HepG2 (cell line): ENCODE measurements around the gene PPP1R8. TPM values are rescaled to one million over a fixed set of nuclear protein-coding genes. Genes with fewer than 3 reads are reported as not detected.

Source experiments
- ATAC-seq: fragments of 200-7000 bp; cut with Tn5 transposase; 3 replicates; pipeline ENCODE4 v1.9.1; 2020; ENCODE audit warnings: mild to moderate bottlenecking, moderate library complexity
- BruUV-seq: library from RNA; stranded (reverse); fragments of 400-500 nt; replicated peaks from 2 replicates; lab custom pipeline; 2021; lab: Mats Ljungman, UMichigan
- CTCF ChIA-PET: fragments of 300-600 bp; formaldehyde crosslinking; extraction: SDS; loops from one replicate; lab custom pipeline; 2021; ENCODE audit warnings: low total read pairs, inconsistent platforms, low intra/inter-chr PET ratio; lab: Yijun Ruan, JAX
- POLR2A ChIA-PET: fragments of 350-600 bp; sonication (Branson Sonifier 250); formaldehyde crosslinking; loops from one replicate; lab custom pipeline; 2020; ENCODE audit warnings: antibody characterized with exemption, inconsistent platforms; lab: Yijun Ruan, JAX
- DNase-seq: peaks from one replicate; pipeline ENCODE4 v3.0.0-alpha.2; 2015; ENCODE audit warnings: low spot score
- FAIRE-seq: peaks from 3 replicates; lab custom pipeline; 2011; peaks lifted over from hg19 to GRCh38; lab: Jason Lieb, UNC
- H2AFZ ChIP-seq: one replicate; pipeline ENCODE4 v1.6.1; 2011; ENCODE audit warnings: low read length, inconsistent platforms
- H3K27ac ChIP-seq: fragments of 300-600 bp; 3 replicates; pipeline ENCODE4 v1.8.0; 2011; ENCODE audit warnings: mixed run types, mild to moderate bottlenecking, mixed read lengths, low read length, inconsistent platforms; ENCODE audit not compliant: insufficient read depth; ENCODE audit errors: extremely low read length
- H3K27me3 ChIP-seq, 2 experiments: fragments of 200-600 bp in 1 of 2; 2 replicates in 1 of 2; 3 replicates in 1 of 2; pipeline versions ENCODE4 v1.6.0 to v1.8.0; 2011; ENCODE audit warnings: low read length in 2 of 2, mild to moderate bottlenecking in 2 of 2, moderate library complexity in 2 of 2, inconsistent platforms in 1 of 2; ENCODE audit not compliant: insufficient read depth in 2 of 2, control insufficient read depth in 1 of 2
- H3K36me3 ChIP-seq, 2 experiments: fragments of 200-600 bp in 1 of 2; replicated peaks in 1 of 2; 2 replicates in 1 of 2; 3 replicates in 1 of 2; pipeline versions ENCODE4 v1.5.1 to v1.8.0; 2011; ENCODE audit warnings: low read length in 2 of 2, inconsistent platforms in 1 of 2; ENCODE audit not compliant: insufficient read depth in 2 of 2, control insufficient read depth in 1 of 2
- H3K4me1 ChIP-seq: 2 replicates; pipeline ENCODE4 v1.5.1; 2012; ENCODE audit warnings: low read length, inconsistent platforms; ENCODE audit not compliant: insufficient read depth
- H3K4me2 ChIP-seq: 2 replicates; pipeline ENCODE4 v1.6.0; 2011; ENCODE audit warnings: low read depth, low read length, inconsistent platforms
- H3K4me3 ChIP-seq, 3 experiments: fragments of 200-600 bp in 1 of 3; sonication (generic), shearing (Covaris generic) in 1 of 3; replicated peaks in 1 of 3; 2 replicates each; pipeline ENCODE4 v1.5.1; 2011 to 2016; ENCODE audit warnings: low read length in 3 of 3, inconsistent platforms in 2 of 3, low read depth in 2 of 3, mild to moderate bottlenecking in 2 of 3, control low read depth in 1 of 3, mixed read lengths in 1 of 3; ENCODE audit not compliant: insufficient read depth in 1 of 3
- H3K79me2 ChIP-seq: one replicate; pipeline ENCODE4 v1.6.1; 2011; ENCODE audit warnings: low read length, inconsistent platforms; ENCODE audit not compliant: insufficient read depth
- H3K9ac ChIP-seq: 2 replicates; pipeline ENCODE4 v1.6.0; 2011; ENCODE audit warnings: mild to moderate bottlenecking, low read depth, low read length, inconsistent platforms; ENCODE audit not compliant: insufficient read depth
- H3K9me3 ChIP-seq: 2 replicates; pipeline ENCODE4 v1.5.1; 2012; ENCODE audit warnings: mild to moderate bottlenecking, low read length
- H4K20me1 ChIP-seq: 2 replicates; pipeline ENCODE4 v1.6.0; 2011; ENCODE audit warnings: inconsistent platforms, mild to moderate bottlenecking, low read length, moderate library complexity; ENCODE audit not compliant: insufficient read depth
- ATF7 ChIP-seq, 2 experiments: fragments of 450-650 bp in 1 of 2; sonication (generic) in 1 of 2; formaldehyde crosslinking in 1 of 2; IDR thresholded peaks; 2 replicates each; pipeline versions ENCODE4 v1.4.0 to v1.6.1; 2016 to 2020; ENCODE audit warnings: antibody characterized with exemption in 1 of 2, mild to moderate bottlenecking in 1 of 2, missing genetic modification reagents in 1 of 2
- CREB1 ChIP-seq, 2 experiments: fragments of 450-650 bp in 1 of 2; IDR thresholded peaks; 2 replicates each; pipeline ENCODE4 v1.6.1; 2016 to 2017; ENCODE audit warnings: control low read depth in 1 of 2, mild to moderate bottlenecking in 1 of 2, missing compliant biosample characterization in 1 of 2, missing genetic modification characterization in 1 of 2
- FOXO4 ChIP-seq: sonication (generic); formaldehyde crosslinking; conservative IDR thresholded peaks from 2 replicates; pipeline ENCODE4 v1.8.1; 2023; ENCODE audit warnings: missing genetic modification reagents
- FOXP4 ChIP-seq: sonication (generic); formaldehyde crosslinking; IDR thresholded peaks from 2 replicates; pipeline ENCODE4 v1.4.0; 2020; ENCODE audit warnings: missing genetic modification reagents
- GABPA ChIP-seq, 2 experiments: IDR thresholded peaks; 2 replicates each; pipeline ENCODE4 v1.6.1; 2011 to 2016; ENCODE audit warnings: low read depth in 2 of 2, low read length in 1 of 2, missing biosample characterization in 1 of 2, missing genetic modification characterization in 1 of 2
- PHF8 ChIP-seq: sonication (generic); formaldehyde crosslinking; IDR thresholded peaks from 2 replicates; pipeline ENCODE4 v1.5.0; 2020; ENCODE audit warnings: missing genetic modification reagents
- POGZ ChIP-seq: sonication (generic); formaldehyde crosslinking; IDR thresholded peaks from 2 replicates; pipeline ENCODE4 v1.4.0; 2020; ENCODE audit warnings: mild to moderate bottlenecking, missing genetic modification reagents
- RBAK ChIP-seq: sonication (generic); formaldehyde crosslinking; IDR thresholded peaks from 2 replicates; pipeline ENCODE4 v1.5.1; 2020; ENCODE audit warnings: mild to moderate bottlenecking, missing genetic modification reagents
- SP1 ChIP-seq, 2 experiments: fragments of 450-650 bp in 1 of 2; sonication (generic) in 1 of 2; formaldehyde crosslinking in 1 of 2; IDR thresholded peaks; 2 replicates each; pipeline versions ENCODE4 v1.4.0 to v1.6.1; 2016 to 2020; ENCODE audit warnings: missing genetic modification reagents in 1 of 2
- ZC3H13 ChIP-seq: sonication (generic); formaldehyde crosslinking; IDR thresholded peaks from 2 replicates; pipeline ENCODE4 v1.8.1; 2023; ENCODE audit warnings: mild to moderate bottlenecking, missing genetic modification reagents, moderate library complexity
- ZFAT ChIP-seq: sonication (generic); formaldehyde crosslinking; conservative IDR thresholded peaks from 2 replicates; pipeline ENCODE4 v1.8.1; 2023; ENCODE audit warnings: missing genetic modification reagents, inconsistent platforms
- ZNF12 ChIP-seq: sonication (generic); formaldehyde crosslinking; IDR thresholded peaks from 2 replicates; pipeline ENCODE4 v1.5.0; 2020; ENCODE audit warnings: missing genetic modification reagents
- WGBS: methylation state at CpG from one replicate; pipeline ENCODE4 v1.1.6; 2017; ENCODE audit warnings: low lambda C conversion rate; 5-methylcytosine and 5-hydroxymethylcytosine counted together
- in situ Hi-C: cut with HindIII; loops from 2 replicates; pipeline ENCODE4 v1.10.0; 2017; ENCODE audit warnings: low pct_unique_long_range_greater_than_20kb; ENCODE audit not compliant: extremely low pct_ligation_motif_present
- intact Hi-C: fragments of 100-400 bp; cut with micrococcal nuclease; formaldehyde crosslinking; loops from one replicate; pipeline ENCODE4 v1.10.0; 2022; ENCODE audit not compliant: unreplicated experiment
- polyA plus RNA-seq, 8 experiments: library from polyadenylated mRNA; depleted of rRNA in 3 of 8; stranded (reverse) in 7 of 8; unstranded in 1 of 8; fragments of >200 nt; fragmentation: Illumina TruSeq in 4 of 8; extraction: Trizol in 4 of 8; gene quantifications; 2 replicates each; pipeline versions ENCODE4 v1.2.1 to v1.2.3, GENCODE V29; 2011 to 2016; ENCODE audit warnings: low read depth in 4 of 8, missing spikeins in 1 of 8, mixed read lengths in 1 of 8; ENCODE audit not compliant: insufficient read depth in 1 of 8
- total RNA-seq, 5 experiments: library from RNA; depleted of rRNA; stranded (reverse); fragments of >200 nt; fragmentation: Illumina TruSeq; extraction: Trizol; gene quantifications; 2 replicates each; pipeline ENCODE4 v1.2.3, GENCODE V29; 2016; ENCODE audit warnings: low read depth in 1 of 5

Gene PPP1R8
- total and polyA plus RNA-seq, 2 of the 13 experiments (the other 11 are each of a cell fraction or from before 2014, with no cell fraction given), result 38.3 to 62.2 TPM

DNA sequence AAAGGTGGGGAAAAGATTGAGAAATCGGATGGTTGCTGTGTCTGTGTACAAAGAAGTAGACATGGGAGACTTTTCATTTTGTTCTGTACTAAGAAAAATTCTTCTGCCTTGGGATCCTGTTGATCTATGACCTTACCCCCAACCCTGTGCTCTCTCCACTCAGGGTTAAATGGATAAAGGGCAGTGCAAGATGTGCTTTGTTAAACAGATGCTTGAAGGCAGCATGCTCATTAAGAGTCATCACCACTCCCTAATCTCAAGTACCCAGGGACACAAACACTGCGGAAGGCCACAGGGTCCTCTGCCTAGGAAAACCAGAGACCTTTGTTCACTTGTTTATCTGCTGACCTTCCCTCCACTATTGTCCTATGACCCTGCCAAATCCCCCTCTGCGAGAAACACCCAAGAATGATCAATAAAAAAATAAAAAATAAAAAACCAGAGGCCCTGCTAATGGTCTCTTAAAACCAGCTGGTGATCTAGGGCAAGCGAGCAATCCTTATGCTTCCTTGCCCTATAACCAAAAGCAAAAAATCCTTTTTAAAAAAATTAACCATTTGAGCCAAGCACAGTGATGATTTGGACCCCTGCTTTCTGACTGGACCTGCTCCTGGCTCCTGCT, 1.1 kb upstream of the PPP1R8 start (continued):
- TF ChIP-seq FOXP4, result 0 out of 2 replicates have a peak, but pooled peaks have one; percentile 12

DNA sequence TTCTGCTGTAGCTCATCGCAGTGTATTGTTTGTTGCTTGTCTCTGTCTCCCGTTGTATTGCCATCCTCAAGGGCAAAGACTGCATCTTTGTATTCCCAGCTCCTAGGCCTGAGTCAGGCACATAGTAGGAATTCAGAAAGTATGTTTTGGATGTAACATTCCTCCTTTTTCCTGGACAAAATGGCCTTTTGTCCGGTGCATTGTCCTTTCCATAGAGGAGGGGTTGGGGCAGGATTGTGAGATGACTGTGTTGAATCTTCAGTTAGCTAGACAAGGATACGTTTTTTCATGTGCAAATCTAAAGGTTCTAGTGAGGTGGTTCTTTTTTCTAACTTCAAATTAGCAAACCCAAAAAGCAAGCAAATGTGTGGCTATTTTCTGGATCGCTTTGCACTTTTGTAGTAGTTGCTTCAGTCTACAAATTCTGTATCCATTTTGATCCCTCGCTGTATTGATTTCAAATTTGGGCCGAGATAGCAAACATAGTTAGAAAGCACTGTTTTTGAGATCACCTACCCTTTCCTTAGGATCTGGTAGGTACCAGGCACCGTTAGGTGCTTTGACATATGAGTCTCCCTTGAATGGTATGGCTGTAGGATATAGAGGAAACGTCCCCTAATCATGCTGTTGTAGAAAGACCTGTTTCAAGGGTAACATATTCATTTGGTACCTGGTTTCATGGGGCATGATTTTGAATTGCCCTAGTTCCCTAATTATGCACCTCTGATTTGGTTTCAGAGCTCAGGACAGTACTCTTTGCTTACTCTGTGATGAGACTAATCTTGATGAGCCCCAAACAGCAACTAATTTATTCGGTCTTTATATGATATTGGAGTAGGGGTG, 1.2 kb downstream of the PPP1R8 start:
- peaks cover 56% of the 10 kb centered on the region for H3K79me2 ChIP-seq
- no TSS peak for BruUV-seq
- ATAC-seq, result no peak
- no peaks in the 10 kb centered on the region; a peak in 1 of 5 replicates for H3K27me3 ChIP-seq
- ChIA-PET CTCF (no interaction called here), POLR2A (interaction anchor here (1.2 to 5.8 kb wide), 3 partner anchors 14 to 58 kb away, joined by 3 to 89 read pairs (median 45); partner anchors contain the start of gene STX12)
- FAIRE-seq, result no peak
- H3K36me3 ChIP-seq, result peaks cover 0 to 33% of the 10 kb centered on the region in 2 experiments; a peak in 2 of 5 replicates
- intact Hi-C loops (loop anchor here (5.0 kb wide), 2 partner anchors 59 to 159 kb away; partner anchors contain the start of genes IFI6 and STX12), in situ Hi-C loops (no loop called here)
- H3K27ac ChIP-seq, result peak overlapping the region; percentile 93
- peak overlapping the region; percentile 91 for H3K4me2 ChIP-seq
- H4K20me1 ChIP-seq, result no peaks in the 10 kb centered on the region
- peaks cover 63% of the 10 kb centered on the region for H3K4me1 ChIP-seq
- H2AFZ ChIP-seq, result no peak overlapping the region
- peak overlapping the region; percentile 95 for H3K9ac ChIP-seq
- peak; percentile 21 for DNase-seq
- peak overlapping the region; percentile 82 to 98 (median 86) for H3K4me3 ChIP-seq
- WGBS, result 18% methylated on average over 10 of the region's 10 CpGs
- no peaks in the 10 kb centered on the region for H3K9me3 ChIP-seq
- TF ChIP-seq ATF7 (IDR thresholded peaks at IDR 0.05) (no peak), ATF7 (CRISPR knock-in tag; IDR thresholded peaks at IDR 0.05) (no peak), ZC3H13 (no peak), FOXO4 (CRISPR knock-in tag) (0 out of 2 replicates have a peak, but pooled peaks have one; percentile 9), ZNF12 (CRISPR knock-in tag) (peak; percentile 98), SP1 (IDR thresholded peaks at IDR 0.05) (no peak), SP1 (CRISPR knock-in tag; IDR thresholded peaks at IDR 0.05) (0 out of 2 replicates have a peak, but pooled peaks have one; percentile 27), PHF8 (CRISPR knock-in tag) (no peak), POGZ (0 out of 2 replicates have a peak, but pooled peaks have one; percentile 14), ZFAT (CRISPR knock-in tag) (peak; percentile 75; the same call in 1 of the 2 replicates), GABPA (IDR thresholded peaks at IDR 0.05; ENCODE audit: low read depth, low read length) (no peak), GABPA (CRISPR knock-in tag; IDR thresholded peaks at IDR 0.05; ENCODE audit: low read depth) (0 out of 2 replicates have a peak, but pooled peaks have one; percentile 26), CREB1 (IDR thresholded peaks at IDR 0.05) (no peak), CREB1 (CRISPR knock-in tag; IDR thresholded peaks at IDR 0.05) (0 out of 2 replicates have a peak, but pooled peaks have one; percentile 25), RBAK (CRISPR knock-in tag) (no peak)
